Panc1 (cell line): ENCODE results near the gene FKRP.

Experiments used
- POLR2AphosphoS5 ChIP-seq: IDR thresholded peaks from 2 replicates; pipeline ENCODE4 v1.6.1; 2012; ENCODE audit warnings: mild to moderate bottlenecking, low read depth, low read length, moderate library complexity
- SIN3A ChIP-seq: IDR thresholded peaks from 2 replicates; pipeline ENCODE4 v1.6.1; 2012; ENCODE audit warnings: low read depth, mild to moderate bottlenecking, low read length, moderate library complexity, borderline replicate concordance; ENCODE audit not compliant: insufficient read depth
- TF ChIP-seq, protein P1 (sequence below): fragments of 450-650 bp; IDR thresholded peaks from 2 replicates; pipeline ENCODE4 v1.5.1; 2017; ENCODE audit warnings: mild to moderate bottlenecking

DNA sequence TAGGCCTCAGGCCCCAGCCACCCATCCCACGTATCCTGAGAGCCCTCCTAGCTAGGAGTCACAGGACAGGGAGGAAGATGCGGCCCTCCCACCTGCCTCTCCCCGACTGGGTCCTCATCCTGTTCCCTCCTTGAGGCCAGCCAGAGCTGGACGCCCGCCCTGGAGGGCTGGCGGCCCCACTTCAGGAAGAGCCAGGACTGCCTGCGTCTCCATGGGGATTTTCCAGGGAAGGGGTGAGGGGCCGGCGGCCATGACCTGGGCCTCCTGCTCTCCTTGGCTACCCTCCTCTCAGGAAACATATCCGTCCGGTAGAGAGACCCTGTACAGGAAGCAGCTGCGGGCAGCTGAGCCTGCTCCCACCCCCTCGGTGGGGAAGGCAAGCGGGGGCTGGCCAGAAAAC lies 17.6 kb upstream of the FKRP start:
- TF ChIP-seq, protein P1, sequence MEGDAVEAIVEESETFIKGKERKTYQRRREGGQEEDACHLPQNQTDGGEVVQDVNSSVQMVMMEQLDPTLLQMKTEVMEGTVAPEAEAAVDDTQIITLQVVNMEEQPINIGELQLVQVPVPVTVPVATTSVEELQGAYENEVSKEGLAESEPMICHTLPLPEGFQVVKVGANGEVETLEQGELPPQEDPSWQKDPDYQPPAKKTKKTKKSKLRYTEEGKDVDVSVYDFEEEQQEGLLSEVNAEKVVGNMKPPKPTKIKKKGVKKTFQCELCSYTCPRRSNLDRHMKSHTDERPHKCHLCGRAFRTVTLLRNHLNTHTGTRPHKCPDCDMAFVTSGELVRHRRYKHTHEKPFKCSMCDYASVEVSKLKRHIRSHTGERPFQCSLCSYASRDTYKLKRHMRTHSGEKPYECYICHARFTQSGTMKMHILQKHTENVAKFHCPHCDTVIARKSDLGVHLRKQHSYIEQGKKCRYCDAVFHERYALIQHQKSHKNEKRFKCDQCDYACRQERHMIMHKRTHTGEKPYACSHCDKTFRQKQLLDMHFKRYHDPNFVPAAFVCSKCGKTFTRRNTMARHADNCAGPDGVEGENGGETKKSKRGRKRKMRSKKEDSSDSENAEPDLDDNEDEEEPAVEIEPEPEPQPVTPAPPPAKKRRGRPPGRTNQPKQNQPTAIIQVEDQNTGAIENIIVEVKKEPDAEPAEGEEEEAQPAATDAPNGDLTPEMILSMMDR, result no peak
- TF ChIP-seq POLR2AphosphoS5 (no peak), SIN3A (no peak)
